Hepatocyte (in vitro differentiated cells): Measurements from ENCODE around the gene RAPSN. TPM values are rescaled to one million over a fixed set of nuclear protein-coding genes. Genes with fewer than 3 reads are reported as not detected.

Experiments used
- DNase-seq: peaks from one replicate; pipeline ENCODE4 v3.0.0-alpha.2; 2016; ENCODE audit warnings: low spot score
- H2AFZ ChIP-seq: fragments of 200-600 bp; sonication (generic); 2 replicates; pipeline ENCODE4 v1.6.0; 2016; ENCODE audit warnings: antibody characterized with exemption, mild to moderate bottlenecking
- H3K27ac ChIP-seq: fragments of 200-600 bp; sonication (generic); 2 replicates; pipeline ENCODE4 v1.5.1; 2016; ENCODE audit warnings: mild to moderate bottlenecking
- H3K27me3 ChIP-seq: fragments of 200-600 bp; sonication (generic); 2 replicates; pipeline ENCODE4 v1.6.1; 2016
- H3K36me3 ChIP-seq: fragments of 200-600 bp; sonication (generic); replicated peaks from 2 replicates; pipeline ENCODE4 v1.5.1; 2016; ENCODE audit warnings: low read depth; ENCODE audit not compliant: insufficient read depth
- H3K4me1 ChIP-seq: fragments of 200-600 bp; sonication (generic); 2 replicates; pipeline ENCODE4 v1.5.1; 2016; ENCODE audit warnings: mild to moderate bottlenecking, moderate library complexity; ENCODE audit not compliant: insufficient read depth
- H3K4me2 ChIP-seq: fragments of 200-600 bp; sonication (generic); 2 replicates; pipeline ENCODE4 v1.6.0; 2016
- H3K4me3 ChIP-seq: fragments of 200-600 bp; sonication (generic); 2 replicates; pipeline ENCODE4 v1.5.1; 2016; ENCODE audit warnings: mild to moderate bottlenecking
- H3K79me2 ChIP-seq: fragments of 200-600 bp; sonication (generic); 2 replicates; pipeline ENCODE4 v1.6.0; 2017; ENCODE audit warnings: mild to moderate bottlenecking
- H3K9me2 ChIP-seq: fragments of 200-600 bp; sonication (generic); replicated peaks from 2 replicates; pipeline ENCODE4 v1.6.0; 2017; ENCODE audit warnings: mild to moderate bottlenecking; ENCODE audit not compliant: insufficient read depth
- H3K9me3 ChIP-seq: fragments of 200-600 bp; sonication (generic); 2 replicates; pipeline ENCODE4 v1.5.1; 2016; ENCODE audit warnings: low read depth, mild to moderate bottlenecking
- H4K20me1 ChIP-seq: fragments of 200-600 bp; sonication (generic); 2 replicates; pipeline ENCODE4 v1.6.0; 2016; ENCODE audit warnings: mild to moderate bottlenecking; ENCODE audit not compliant: insufficient read depth, poor library complexity, severe bottlenecking
- CTCF ChIP-seq: fragments of 200-600 bp; sonication (generic); IDR thresholded peaks from 2 replicates; pipeline ENCODE4 v1.5.1; 2016; ENCODE audit warnings: antibody characterized with exemption, mild to moderate bottlenecking; ENCODE audit not compliant: poor library complexity
- EZH2 ChIP-seq: fragments of 200-600 bp; sonication (generic); IDR thresholded peaks from 2 replicates; pipeline ENCODE4 v1.6.1; 2016; ENCODE audit warnings: antibody characterized with exemption, mild to moderate bottlenecking, borderline replicate concordance
- EZH2phosphoT487 ChIP-seq: fragments of 200-600 bp; sonication (generic); IDR thresholded peaks from one replicate; pipeline ENCODE4 v1.6.1; 2018; ENCODE audit warnings: antibody characterized with exemption, mild to moderate bottlenecking, low read depth, moderate library complexity; ENCODE audit not compliant: unreplicated experiment, severe bottlenecking
- WGBS: methylation state at CpG from one replicate; pipeline ENCODE4 v1.1.6; 2016; ENCODE audit warnings: low lambda C conversion rate; ENCODE audit errors: missing lambda C conversion rate; 5-methylcytosine and 5-hydroxymethylcytosine counted together
- polyA plus RNA-seq: library from polyadenylated mRNA; unstranded; fragments of >200 nt; fragmentation: Nextera tagmentation; extraction: Ambion mirVana; gene quantifications from 2 replicates; pipeline ENCODE4 v1.2.1, GENCODE V29; 2016
- total RNA-seq: library from RNA; depleted of rRNA; stranded (reverse); fragments of >200 nt; gene quantifications from 2 replicates; pipeline ENCODE4 v1.2.3, GENCODE V29; 2014

The RAPSN gene
- total and polyA plus RNA-seq, 2 experiments from 2014 or later: 0.46 TPM; not detected in 1

- H3K4me2 ChIP-seq: no peak overlapping the region
- no peak overlapping the region for H3K4me3 ChIP-seq
- H2AFZ ChIP-seq: no peak overlapping the region
- 95% methylated on average over 4 of the region's 4 CpGs for WGBS
- H3K36me3 ChIP-seq: no peaks in the 10 kb centered on the region
- no peak overlapping the region for H3K27ac ChIP-seq
- no peaks in the 10 kb centered on the region for H3K9me2 ChIP-seq
- H3K27me3 ChIP-seq: no peaks in the 10 kb centered on the region
- TF ChIP-seq EZH2 (no peak), EZH2phosphoT487 (no peak), CTCF (no peak)
- H3K79me2 ChIP-seq: no peaks in the 10 kb centered on the region
- DNase-seq: no peak
- no peaks in the 10 kb centered on the region for H4K20me1 ChIP-seq
- no peaks in the 10 kb centered on the region for H3K9me3 ChIP-seq
- H3K4me1 ChIP-seq: no peaks in the 10 kb centered on the region
Measured at GRCh38 chr11:47445840-47446239, 3.1 kb downstream of the RAPSN start.

GRCh38 chr11:47443817-47444216 is 5.1 kb downstream of the RAPSN start:
- Histone ChIP-seq H3K4me2 (no peak overlapping the region), H3K27ac (no peak overlapping the region), H2AFZ (no peak overlapping the region), H4K20me1 (no peaks in the 10 kb centered on the region), H3K4me3 (no peak overlapping the region), H3K9me3 (no peaks in the 10 kb centered on the region), H3K27me3 (no peaks in the 10 kb centered on the region), H3K36me3 (no peaks in the 10 kb centered on the region), H3K4me1 (no peaks in the 10 kb centered on the region), H3K79me2 (no peaks in the 10 kb centered on the region), H3K9me2 (no peaks in the 10 kb centered on the region)
- 73% methylated on average over 3 of the region's 3 CpGs for WGBS
- TF ChIP-seq EZH2: no peak
- no peak for TF ChIP-seq CTCF
- TF ChIP-seq EZH2phosphoT487: no peak
- DNase-seq: no peak

- Histone ChIP-seq H3K36me3 (no peaks in the 10 kb centered on the region), H3K4me2 (no peak overlapping the region), H3K9me2 (no peaks in the 10 kb centered on the region), H4K20me1 (no peaks in the 10 kb centered on the region), H3K4me3 (no peak overlapping the region), H3K4me1 (no peaks in the 10 kb centered on the region), H3K27ac (no peak overlapping the region), H3K9me3 (no peaks in the 10 kb centered on the region), H2AFZ (no peak overlapping the region), H3K79me2 (no peaks in the 10 kb centered on the region), H3K27me3 (no peaks in the 10 kb centered on the region)
- WGBS: 88% methylated on average over 12 of the region's 12 CpGs
- no peak for DNase-seq
- TF ChIP-seq EZH2: no peak
Measured at GRCh38 chr11:47443028-47443700, 5.8 kb downstream of the RAPSN start.

- H3K9me3 ChIP-seq: no peaks in the 10 kb centered on the region
- 95% methylated on average over 8 of the region's 8 CpGs for WGBS
- H4K20me1 ChIP-seq: no peaks in the 10 kb centered on the region
- TF ChIP-seq EZH2: no peak
- TF ChIP-seq CTCF: no peak
- no peak for TF ChIP-seq EZH2phosphoT487
- no peaks in the 10 kb centered on the region for H3K9me2 ChIP-seq
- H3K4me1 ChIP-seq: peaks cover 3% of the 10 kb centered on the region
- H3K4me2 ChIP-seq: no peak overlapping the region
- no peaks in the 10 kb centered on the region for H3K36me3 ChIP-seq
- no peak overlapping the region for H2AFZ ChIP-seq
- no peak overlapping the region for H3K4me3 ChIP-seq
- no peaks in the 10 kb centered on the region for H3K79me2 ChIP-seq
- DNase-seq: no peak
- no peak overlapping the region for H3K27ac ChIP-seq
- H3K27me3 ChIP-seq: no peaks in the 10 kb centered on the region
Measured at GRCh38 chr11:47442514-47442913, 6.4 kb downstream of the RAPSN start.
